ENCODE measurements around the gene PDE6A.

PDE6A gene

GRCh38 chr5:149881874-149882273 lies 62.7 kb downstream of the PDE6A start (continued):
- TF ChIP-seq ZNF548 (tag by site-specific recombination; IDR thresholded peaks at IDR 0.05): no peak
- TF ChIP-seq REPIN1 (tag by site-specific recombination; IDR thresholded peaks at IDR 0.05; ENCODE audit: low read depth): no peak
- peak; percentile 92 for TF ChIP-seq ZNF426 (tag by site-specific recombination; IDR thresholded peaks at IDR 0.05)
- TF ChIP-seq KLF17 (tag by site-specific recombination; IDR thresholded peaks at IDR 0.05): no peak
- no peak for TF ChIP-seq ZFP41 (tag by site-specific recombination; IDR thresholded peaks at IDR 0.05; ENCODE audit: borderline replicate concordance)
- no peak for TF ChIP-seq ZNF529 (tag by site-specific recombination; IDR thresholded peaks at IDR 0.05; ENCODE audit: insufficient replicate concordance)
- TF ChIP-seq ZNF555 (tag by site-specific recombination; conservative IDR thresholded peaks at IDR 0.05): peak; percentile 72
- no peak for TF ChIP-seq ZNF350 (tag by site-specific recombination; IDR thresholded peaks at IDR 0.05)
- peak; percentile 89 for TF ChIP-seq ZNF518A (tag by site-specific recombination; conservative IDR thresholded peaks at IDR 0.05; ENCODE audit: low read depth)
- TF ChIP-seq ZBTB1 (tag by site-specific recombination; IDR thresholded peaks at IDR 0.05): no peak
- peak; percentile 53; the same call in 1 of the 2 replicates for TF ChIP-seq GFI1B (tag by site-specific recombination; IDR thresholded peaks at IDR 0.05)
- TF ChIP-seq ZNF10 (tag by site-specific recombination; IDR thresholded peaks at IDR 0.05): no peak
- TF ChIP-seq ZNF184 (tag by site-specific recombination; IDR thresholded peaks at IDR 0.05): no peak
- no peak for TF ChIP-seq ZNF362 (tag by site-specific recombination; IDR thresholded peaks at IDR 0.05)
- no peak for TF ChIP-seq ZNF530 (tag by site-specific recombination; IDR thresholded peaks at IDR 0.05; ENCODE audit: low read depth)

- no peak overlapping the region for H3K4me3 ChIP-seq (ENCODE audit: low read depth, low read length)
- H3K36me3 ChIP-seq (ENCODE audit: control insufficient read depth in 2 of 2, insufficient read depth in 1 of 2, low read length in 2 of 2): no peaks in the 10 kb centered on the region
- ChIA-PET CTCF (interaction anchor here (0.5 to 1.4 kb wide), 3 partner anchors 15 to 529 kb away, joined by 3 read pairs; no protein-coding TSS in a partner anchor), POLR2A (no interaction called here)
- TF ChIP-seq ZBTB26 (tag by site-specific recombination; optimal IDR thresholded peaks at IDR 0.05): no peak
- TF ChIP-seq ZNF146 (tag by site-specific recombination; IDR thresholded peaks at IDR 0.05): peak; percentile 88
- TF ChIP-seq ZNF580 (tag by site-specific recombination; IDR thresholded peaks at IDR 0.05): 0 out of 2 replicates have a peak, but pooled peaks have one; percentile 16
- H3K9me3 ChIP-seq (ENCODE audit: control insufficient read depth, insufficient read depth, low read depth, low read length): no peaks in the 10 kb centered on the region
- no peaks in the 10 kb centered on the region for H3K4me1 ChIP-seq (ENCODE audit: control insufficient read depth, insufficient read depth, low read length)
- no peak overlapping the region for H3K27ac ChIP-seq (ENCODE audit: extremely low read depth, low read depth, low read length)
These were observed 63.4 kb downstream of the PDE6A start for GRCh38 chr5:149881069-149881622.

Measured in HEK293 (cell line).